ENCODE results near the gene COQ8B. TPM values are rescaled to one million over a fixed set of nuclear protein-coding genes. Genes with fewer than 3 reads are reported as not detected.
"Not testable (repeated sequence)": the region's sequence is repeated elsewhere in the genome, so short reads cannot be mapped to it uniquely, and the experiment has no call there.

Gene COQ8B
- total RNA-seq, 1 experiment from 2014 or later = 19.5 TPM

GRCh38 chr19:40658031-40658430 lies 58.7 kb downstream of the COQ8B start:
- TF ChIP-seq CTCF (conservative IDR thresholded peaks at IDR 0.05; ENCODE audit: low read depth, low read length) = no peak
- TF ChIP-seq EZH2phosphoT487 (IDR thresholded peaks at IDR 0.05; ENCODE audit: borderline replicate concordance, low read length) = no peak
- TF ChIP-seq EZH2 (IDR thresholded peaks at IDR 0.05; ENCODE audit: low read length, unreplicated experiment) = no peak
- intact Hi-C loops (cut with micrococcal nuclease) = no loop called here
- BruUV-seq (replicated peaks) = no TSS peak

GRCh38 chr19:40655684-40656083 lies 61.0 kb downstream of the COQ8B start:
- CTCF ChIA-PET; ATAC-seq; H3K79me2 ChIP-seq (ENCODE audit: low read length); H3K36me3 ChIP-seq (ENCODE audit: low read depth, low read length); H4K20me1 ChIP-seq (ENCODE audit: low read length); DNase-seq; H3K27ac ChIP-seq (ENCODE audit: low read length); H3K4me2 ChIP-seq (ENCODE audit: low read length); H2AFZ ChIP-seq (ENCODE audit: low read length); intact Hi-C loops (cut with micrococcal nuclease); POLR2A ChIA-PET (ENCODE audit: unreplicated experiment); H3K4me1 ChIP-seq (ENCODE audit: insufficient read depth, low read length); H3K27me3 ChIP-seq (ENCODE audit: low read length); BruUV-seq (replicated peaks); H3K4me3 ChIP-seq (ENCODE audit: low read length); H3K9me2 ChIP-seq (replicated peaks; ENCODE audit: low read length); H3K9ac ChIP-seq (ENCODE audit: low read length); H3K9me3 ChIP-seq (ENCODE audit: low read length); H3F3A ChIP-seq (ENCODE audit: low read length, unreplicated experiment): not testable (repeated sequence)

More at GRCh38 chr19:40658031-40658430, 58.7 kb downstream of the COQ8B start:
- Histone ChIP-seq H3K27ac (ENCODE audit: low read length) (no peak overlapping the region), H4K20me1 (ENCODE audit: low read length) (no peaks in the 10 kb centered on the region), H3K4me2 (ENCODE audit: low read length) (no peak overlapping the region), H3K9me3 (ENCODE audit: low read length) (no peaks in the 10 kb centered on the region), H3K79me2 (ENCODE audit: low read length) (no peaks in the 10 kb centered on the region), H3K36me3 (ENCODE audit: low read depth, low read length) (no peaks in the 10 kb centered on the region), H3K9ac (ENCODE audit: low read length) (no peak overlapping the region), H3K9me2 (replicated peaks; ENCODE audit: low read length) (no peaks in the 10 kb centered on the region), H3K4me1 (ENCODE audit: insufficient read depth, low read length) (no peaks in the 10 kb centered on the region), H3K27me3 (ENCODE audit: low read length) (no peaks in the 10 kb centered on the region), H3K4me3 (ENCODE audit: low read length) (no peak overlapping the region), H2AFZ (ENCODE audit: low read length) (no peak overlapping the region), H3F3A (ENCODE audit: low read length, unreplicated experiment) (no peaks in the 10 kb centered on the region)
- ATAC-seq (no peak), DNase-seq (no peak)
- POLR2A ChIA-PET (ENCODE audit: unreplicated experiment) = no interaction called here
- CTCF ChIA-PET = interaction anchor here (0.5 kb wide), 1 partner anchor 684 kb away, joined by 15 read pairs; no protein-coding TSS in a partner anchor

- H3K9me3 ChIP-seq (ENCODE audit: low read length); H3K4me1 ChIP-seq (ENCODE audit: insufficient read depth, low read length); H3K4me3 ChIP-seq (ENCODE audit: low read length); ATAC-seq; H3K9ac ChIP-seq (ENCODE audit: low read length); CTCF ChIA-PET; DNase-seq; intact Hi-C loops (cut with micrococcal nuclease); H4K20me1 ChIP-seq (ENCODE audit: low read length); H2AFZ ChIP-seq (ENCODE audit: low read length); H3K36me3 ChIP-seq (ENCODE audit: low read depth, low read length); BruUV-seq (replicated peaks); H3K4me2 ChIP-seq (ENCODE audit: low read length); H3F3A ChIP-seq (ENCODE audit: low read length, unreplicated experiment); H3K27ac ChIP-seq (ENCODE audit: low read length); POLR2A ChIA-PET (ENCODE audit: unreplicated experiment); H3K9me2 ChIP-seq (replicated peaks; ENCODE audit: low read length); H3K79me2 ChIP-seq (ENCODE audit: low read length); H3K27me3 ChIP-seq (ENCODE audit: low read length): not testable (repeated sequence)
Measured at GRCh38 chr19:40652303-40652702, 64.4 kb downstream of the COQ8B start.

GRCh38 chr19:40650749-40651305 lies 65.9 kb downstream of the COQ8B start:
- Histone ChIP-seq H3K27ac (ENCODE audit: low read length) (no peak overlapping the region), H3K79me2 (ENCODE audit: low read length) (no peaks in the 10 kb centered on the region), H3F3A (ENCODE audit: low read length, unreplicated experiment) (no peaks in the 10 kb centered on the region), H3K36me3 (ENCODE audit: low read depth, low read length) (no peaks in the 10 kb centered on the region), H3K4me1 (ENCODE audit: insufficient read depth, low read length) (peaks cover 8% of the 10 kb centered on the region), H3K9me3 (ENCODE audit: low read length) (no peaks in the 10 kb centered on the region), H3K4me2 (ENCODE audit: low read length) (no peak overlapping the region), H3K9me2 (replicated peaks; ENCODE audit: low read length) (no peaks in the 10 kb centered on the region), H3K4me3 (ENCODE audit: low read length) (no peak overlapping the region), H3K27me3 (ENCODE audit: low read length) (no peaks in the 10 kb centered on the region), H3K9ac (ENCODE audit: low read length) (no peak overlapping the region), H2AFZ (ENCODE audit: low read length) (no peak overlapping the region), H4K20me1 (ENCODE audit: low read length) (no peaks in the 10 kb centered on the region)
- intact Hi-C loops (cut with micrococcal nuclease) = no loop called here
- ChIA-PET POLR2A (ENCODE audit: unreplicated experiment) (interaction anchor here (0.6 to 0.7 kb wide), 2 partner anchors 12 to 152 kb away, joined by 3 to 5 read pairs; no protein-coding TSS in a partner anchor), CTCF (no interaction called here)
- DNase-seq (no peak), ATAC-seq (no peak)
- no peak for TF ChIP-seq EZH2 (IDR thresholded peaks at IDR 0.05; ENCODE audit: low read length, unreplicated experiment)
- no TSS peak for BruUV-seq (replicated peaks)

- H4K20me1 ChIP-seq (ENCODE audit: low read length); H3F3A ChIP-seq (ENCODE audit: low read length, unreplicated experiment); BruUV-seq (replicated peaks); H3K9me3 ChIP-seq (ENCODE audit: low read length); H3K79me2 ChIP-seq (ENCODE audit: low read length); H3K36me3 ChIP-seq (ENCODE audit: low read depth, low read length); H3K27ac ChIP-seq (ENCODE audit: low read length); H3K9ac ChIP-seq (ENCODE audit: low read length); CTCF ChIA-PET; intact Hi-C loops (cut with micrococcal nuclease); H3K9me2 ChIP-seq (replicated peaks; ENCODE audit: low read length); DNase-seq; H2AFZ ChIP-seq (ENCODE audit: low read length); ATAC-seq; H3K4me3 ChIP-seq (ENCODE audit: low read length); H3K27me3 ChIP-seq (ENCODE audit: low read length); H3K4me2 ChIP-seq (ENCODE audit: low read length): not testable (repeated sequence)
- peaks cover 11% of the 10 kb centered on the region for H3K4me1 ChIP-seq (ENCODE audit: insufficient read depth, low read length)
- POLR2A ChIA-PET (ENCODE audit: unreplicated experiment) = interaction anchor here (0.6 kb wide), 1 partner anchor 13 kb away, joined by 5 read pairs; no protein-coding TSS in a partner anchor
Measured at GRCh38 chr19:40649903-40650675, 66.6 kb downstream of the COQ8B start.
